GM23248 (cell line): ENCODE data around the gene SLC6A1. TPM values are rescaled to one million over a fixed set of nuclear protein-coding genes. Genes with fewer than 3 reads are reported as not detected.
A peak's percentile ranks its signal among the peaks of the same experiment; 100 is the strongest.

Experiments
- DNase-seq: peaks from one replicate; pipeline ENCODE4 v3.0.0-alpha.2; 2015
- H2AFZ ChIP-seq: fragments of 200-600 bp; sonication (generic); 2 replicates; pipeline ENCODE4 v1.6.1; 2016; ENCODE audit warnings: antibody characterized with exemption
- H3F3A ChIP-seq: fragments of 200-600 bp; sonication (generic); 2 replicates; pipeline ENCODE4 v1.6.1; 2016; ENCODE audit warnings: mild to moderate bottlenecking, antibody characterized with exemption, mixed run types; ENCODE audit not compliant: insufficient read depth
- H3K27ac ChIP-seq: fragments of 200-600 bp; sonication (generic); 2 replicates; pipeline ENCODE4 v1.5.1; 2016; ENCODE audit warnings: mild to moderate bottlenecking
- H3K27me3 ChIP-seq: fragments of 200-600 bp; sonication (generic); replicated peaks from 2 replicates; pipeline ENCODE4 v1.6.1; 2016; ENCODE audit warnings: mild to moderate bottlenecking; ENCODE audit not compliant: insufficient read depth
- H3K36me3 ChIP-seq: fragments of 200-600 bp; sonication (generic); 2 replicates; pipeline ENCODE4 v1.6.1; 2016; ENCODE audit warnings: low read depth, mild to moderate bottlenecking
- H3K4me1 ChIP-seq: fragments of 200-600 bp; sonication (generic); 2 replicates; pipeline ENCODE4 v1.6.1; 2016; ENCODE audit warnings: mild to moderate bottlenecking; ENCODE audit not compliant: insufficient read depth
- H3K4me2 ChIP-seq: fragments of 200-600 bp; sonication (generic); one replicate; pipeline ENCODE4 v1.6.1; 2016; ENCODE audit warnings: mild to moderate bottlenecking; ENCODE audit not compliant: unreplicated experiment
- H3K4me3 ChIP-seq: fragments of 200-600 bp; sonication (generic); 2 replicates; pipeline ENCODE4 v1.5.1; 2016; ENCODE audit warnings: mild to moderate bottlenecking
- H3K79me2 ChIP-seq: fragments of 200-600 bp; sonication (generic); 2 replicates; pipeline ENCODE4 v1.6.1; 2016; ENCODE audit warnings: mild to moderate bottlenecking; ENCODE audit not compliant: insufficient read depth
- H3K9ac ChIP-seq: fragments of 200-600 bp; sonication (generic); 2 replicates; pipeline ENCODE4 v1.6.1; 2016; ENCODE audit warnings: mild to moderate bottlenecking
- H3K9me2 ChIP-seq: fragments of 200-600 bp; sonication (generic); 2 replicates; pipeline ENCODE4 v1.6.1; 2016; ENCODE audit warnings: mixed run types, mild to moderate bottlenecking, moderate library complexity; ENCODE audit not compliant: insufficient read depth
- H3K9me3 ChIP-seq: fragments of 200-600 bp; sonication (generic); one replicate; pipeline ENCODE4 v1.6.1; 2017; ENCODE audit warnings: low read depth
- H4K20me1 ChIP-seq: fragments of 200-600 bp; sonication (generic); 2 replicates; pipeline ENCODE4 v1.6.0; 2016; ENCODE audit not compliant: insufficient read depth
- EZH2 ChIP-seq: fragments of 200-600 bp; sonication (generic); IDR thresholded peaks from 2 replicates; pipeline ENCODE4 v1.6.1; 2018; ENCODE audit warnings: antibody characterized with exemption, mild to moderate bottlenecking; ENCODE audit not compliant: insufficient read depth, poor library complexity, severe bottlenecking
- EZH2phosphoT487 ChIP-seq: fragments of 200-600 bp; sonication (generic); IDR thresholded peaks from 2 replicates; pipeline ENCODE4 v1.6.1; 2018; ENCODE audit warnings: antibody characterized with exemption, moderate library complexity, mild to moderate bottlenecking, low read depth; ENCODE audit not compliant: insufficient read depth
- WGBS, 2 experiments: methylation state at CpG; one replicate each; pipeline ENCODE4 v1.1.6; 2015 to 2017; ENCODE audit warnings: low lambda C conversion rate in 2 of 2, low coverage in 1 of 2; ENCODE audit errors: missing lambda C conversion rate in 2 of 2; 5-methylcytosine and 5-hydroxymethylcytosine counted together
- in situ Hi-C: fragments of 300-500 bp; cut with MboI; formaldehyde crosslinking; loops from 2 replicates; pipeline ENCODE4 v1.15.0; 2020
- polyA plus RNA-seq: library from polyadenylated mRNA; unstranded; fragments of >200 nt; fragmentation: Nextera tagmentation; extraction: Ambion mirVana; gene quantifications from 2 replicates; pipeline ENCODE4 v1.2.1, GENCODE V29; 2016
- total RNA-seq: library from RNA; depleted of rRNA; stranded (reverse); fragments of >200 nt; shearing (Covaris generic); gene quantifications from 2 replicates; pipeline ENCODE4 v1.2.3, GENCODE V29; 2014

Gene SLC6A1
- total and polyA plus RNA-seq, 2 experiments from 2014 or later = not detected

- Histone ChIP-seq H3K27ac (no peak overlapping the region), H3K27me3 (peaks cover 11% of the 10 kb centered on the region), H3K9me2 (no peaks in the 10 kb centered on the region), H3K79me2 (no peaks in the 10 kb centered on the region), H3K4me2 (no peak overlapping the region), H3K36me3 (no peaks in the 10 kb centered on the region), H2AFZ (no peak overlapping the region), H3K9me3 (no peaks in the 10 kb centered on the region), H3F3A (no peaks in the 10 kb centered on the region), H3K4me1 (no peaks in the 10 kb centered on the region), H4K20me1 (no peaks in the 10 kb centered on the region), H3K9ac (no peak overlapping the region), H3K4me3 (no peak overlapping the region)
- 54 to 55% methylated on average over 5 of the region's 5 CpGs for WGBS, 2 experiments
- TF ChIP-seq EZH2phosphoT487 = no peak
- no peak for TF ChIP-seq EZH2
- no peak for DNase-seq
- in situ Hi-C loops = no loop called here
Measured at GRCh38 chr3:11045536-11045935, 53.0 kb downstream of the SLC6A1 start.

GRCh38 chr3:11047500-11047899, 55.0 kb downstream of the SLC6A1 start:
- WGBS, 2 experiments = 61 to 70% methylated on average over 2 of the region's 2 CpGs
- no peak overlapping the region for H3K9ac ChIP-seq
- H3K27me3 ChIP-seq = peaks cover 14% of the 10 kb centered on the region; the same call in 1 of the 2 replicates
- no peak for TF ChIP-seq EZH2
- no peaks in the 10 kb centered on the region for H4K20me1 ChIP-seq
- no peak overlapping the region for H2AFZ ChIP-seq
- H3F3A ChIP-seq = no peaks in the 10 kb centered on the region
- no peak overlapping the region for H3K4me2 ChIP-seq
- H3K36me3 ChIP-seq = no peaks in the 10 kb centered on the region
- no peaks in the 10 kb centered on the region for H3K4me1 ChIP-seq
- H3K9me2 ChIP-seq = no peaks in the 10 kb centered on the region
- in situ Hi-C loops = no loop called here
- H3K27ac ChIP-seq = no peak overlapping the region
- H3K9me3 ChIP-seq = no peaks in the 10 kb centered on the region
- no peak overlapping the region for H3K4me3 ChIP-seq
- no peaks in the 10 kb centered on the region for H3K79me2 ChIP-seq
- DNase-seq = no peak

GRCh38 chr3:11050666-11051323, 58.2 kb downstream of the SLC6A1 start:
- in situ Hi-C loops = loop anchor here (10.0 to 25.0 kb wide), 3 partner anchors 96 to 296 kb away; no protein-coding TSS in a partner anchor
- no peaks in the 10 kb centered on the region for H3K4me1 ChIP-seq
- no peaks in the 10 kb centered on the region for H3K9me3 ChIP-seq
- H3K27me3 ChIP-seq = peaks cover 19% of the 10 kb centered on the region; the same call in 1 of the 2 replicates
- H3K36me3 ChIP-seq = no peaks in the 10 kb centered on the region
- no peak overlapping the region for H3K27ac ChIP-seq
- H3K4me2 ChIP-seq = no peak overlapping the region
- WGBS, 2 experiments = 58% methylated on average over 11 of the region's 11 CpGs
- H3K9ac ChIP-seq = no peak overlapping the region
- H3K9me2 ChIP-seq = no peaks in the 10 kb centered on the region
- no peak overlapping the region for H2AFZ ChIP-seq
- H4K20me1 ChIP-seq = no peaks in the 10 kb centered on the region
- DNase-seq = no peak
- no peaks in the 10 kb centered on the region for H3K79me2 ChIP-seq
- TF ChIP-seq EZH2phosphoT487 = no peak
- no peak for TF ChIP-seq EZH2
- H3K4me3 ChIP-seq = no peak overlapping the region
- H3F3A ChIP-seq = no peaks in the 10 kb centered on the region

GRCh38 chr3:11053926-11054503, 61.5 kb downstream of the SLC6A1 start:
- no peaks in the 10 kb centered on the region for H3K9me3 ChIP-seq
- DNase-seq = peak; percentile 26
- H3K27ac ChIP-seq = no peak overlapping the region
- H3K9me2 ChIP-seq = no peaks in the 10 kb centered on the region
- H3K27me3 ChIP-seq = peaks cover 19% of the 10 kb centered on the region; the same call in 1 of the 2 replicates
- H3K36me3 ChIP-seq = no peaks in the 10 kb centered on the region
- no peaks in the 10 kb centered on the region for H4K20me1 ChIP-seq
- H2AFZ ChIP-seq = no peak overlapping the region
- no peak overlapping the region for H3K4me2 ChIP-seq
- H3K4me1 ChIP-seq = no peaks in the 10 kb centered on the region
- H3K9ac ChIP-seq = no peak overlapping the region
- H3K79me2 ChIP-seq = no peaks in the 10 kb centered on the region
- H3K4me3 ChIP-seq = no peak overlapping the region
- no peaks in the 10 kb centered on the region for H3F3A ChIP-seq
- 42 to 44% methylated on average over 8 of the region's 8 CpGs for WGBS, 2 experiments
- in situ Hi-C loops = loop anchor here (10.0 to 25.0 kb wide), 3 partner anchors 99 to 299 kb away; no protein-coding TSS in a partner anchor
- TF ChIP-seq EZH2 (no peak), EZH2phosphoT487 (no peak)
